ENCODE data around the gene THRAP3.
"Not testable (repeated sequence)": the region's sequence is repeated elsewhere in the genome, so short reads cannot be mapped to it uniquely, and the experiment has no call there.

The THRAP3 gene

GRCh38 chr1:36225283-36225899, 1.1 kb downstream of the THRAP3 start:
- Histone ChIP-seq H3K36me3 (ENCODE audit: control insufficient read depth in 2 of 2, insufficient read depth in 2 of 2, low read length in 2 of 2) (no peaks in the 10 kb centered on the region), H3K27me3 (ENCODE audit: control insufficient read depth in 1 of 2, insufficient read depth in 2 of 2, low read length in 2 of 2) (no peaks in the 10 kb centered on the region), H3K27ac (ENCODE audit: low read length) (peak overlapping the region; percentile 99), H3K4me1 (ENCODE audit: control insufficient read depth, insufficient read depth, low read length) (peaks cover 31% of the 10 kb centered on the region), H3K9ac (ENCODE audit: low read length in 2 of 2) (peak overlapping the region; percentile 94 to 97), H3K9me3 (ENCODE audit: control insufficient read depth in 2 of 2, low read length in 2 of 2) (no peaks in the 10 kb centered on the region), H3K4me3 (ENCODE audit: low read length in 2 of 2) (peak overlapping the region; percentile 93 to 96)

- H3K27ac ChIP-seq (ENCODE audit: low read length); H3K36me3 ChIP-seq (ENCODE audit: control insufficient read depth in 2 of 2, insufficient read depth in 2 of 2, low read length in 2 of 2); H3K9ac ChIP-seq (ENCODE audit: low read length in 2 of 2); H3K4me3 ChIP-seq (ENCODE audit: low read length in 2 of 2); H3K27me3 ChIP-seq (ENCODE audit: control insufficient read depth in 1 of 2, insufficient read depth in 2 of 2, low read length in 2 of 2); H3K9me3 ChIP-seq (ENCODE audit: control insufficient read depth in 2 of 2, low read length in 2 of 2): not testable (repeated sequence)
- H3K4me1 ChIP-seq (ENCODE audit: control insufficient read depth, insufficient read depth, low read length) = peaks cover 22% of the 10 kb centered on the region
These were observed 6.0 kb downstream of the THRAP3 start for GRCh38 chr1:36230279-36230678.

- no peaks in the 10 kb centered on the region for H3K9me3 ChIP-seq (ENCODE audit: control insufficient read depth in 2 of 2, low read length in 2 of 2)
- no peak overlapping the region for H3K27ac ChIP-seq (ENCODE audit: low read length)
- H3K9ac ChIP-seq (ENCODE audit: low read length in 2 of 2) = peak overlapping the region in 1 of 2 donors; percentile 7
- H3K4me3 ChIP-seq (ENCODE audit: low read length in 2 of 2) = peak overlapping the region in 1 of 2 donors; percentile 24
- peaks cover 2 to 5% of the 10 kb centered on the region in 2 donors for H3K36me3 ChIP-seq (ENCODE audit: control insufficient read depth in 2 of 2, insufficient read depth in 2 of 2, low read length in 2 of 2)
- H3K4me1 ChIP-seq (ENCODE audit: control insufficient read depth, insufficient read depth, low read length) = peaks cover 18% of the 10 kb centered on the region
- no peaks in the 10 kb centered on the region for H3K27me3 ChIP-seq (ENCODE audit: control insufficient read depth in 1 of 2, insufficient read depth in 2 of 2, low read length in 2 of 2)
These were observed 6.9 kb downstream of the THRAP3 start for GRCh38 chr1:36231191-36231590.

GRCh38 chr1:36232212-36233095, 8.2 kb downstream of the THRAP3 start:
- H3K27ac ChIP-seq (ENCODE audit: low read length) = no peak overlapping the region
- H3K4me3 ChIP-seq (ENCODE audit: low read length in 2 of 2) = no peak overlapping the region
- no peaks in the 10 kb centered on the region for H3K27me3 ChIP-seq (ENCODE audit: control insufficient read depth in 1 of 2, insufficient read depth in 2 of 2, low read length in 2 of 2)
- H3K9ac ChIP-seq (ENCODE audit: low read length in 2 of 2) = no peak overlapping the region
- no peaks in the 10 kb centered on the region for H3K9me3 ChIP-seq (ENCODE audit: control insufficient read depth in 2 of 2, low read length in 2 of 2)
- H3K36me3 ChIP-seq (ENCODE audit: control insufficient read depth in 2 of 2, insufficient read depth in 2 of 2, low read length in 2 of 2) = peaks cover 2 to 5% of the 10 kb centered on the region in 2 donors
- H3K4me1 ChIP-seq (ENCODE audit: control insufficient read depth, insufficient read depth, low read length) = peaks cover 11% of the 10 kb centered on the region

- Histone ChIP-seq H3K4me1 (ENCODE audit: control insufficient read depth, insufficient read depth, low read length) (peaks cover 10% of the 10 kb centered on the region), H3K9ac (ENCODE audit: low read length in 2 of 2) (no peak overlapping the region), H3K27me3 (ENCODE audit: control insufficient read depth in 1 of 2, insufficient read depth in 2 of 2, low read length in 2 of 2) (no peaks in the 10 kb centered on the region), H3K27ac (ENCODE audit: low read length) (no peak overlapping the region), H3K4me3 (ENCODE audit: low read length in 2 of 2) (no peak overlapping the region), H3K9me3 (ENCODE audit: control insufficient read depth in 2 of 2, low read length in 2 of 2) (no peaks in the 10 kb centered on the region), H3K36me3 (ENCODE audit: control insufficient read depth in 2 of 2, insufficient read depth in 2 of 2, low read length in 2 of 2) (peaks cover 0 to 2% of the 10 kb centered on the region in 2 donors)
These were observed 12.1 kb downstream of the THRAP3 start for GRCh38 chr1:36236302-36236701.

GRCh38 chr1:36238433-36238832, 14.2 kb downstream of the THRAP3 start:
- Histone ChIP-seq H3K9me3 (ENCODE audit: control insufficient read depth in 2 of 2, low read length in 2 of 2) (no peaks in the 10 kb centered on the region), H3K27ac (ENCODE audit: low read length) (no peak overlapping the region), H3K4me3 (ENCODE audit: low read length in 2 of 2) (no peak overlapping the region), H3K27me3 (ENCODE audit: control insufficient read depth in 1 of 2, insufficient read depth in 2 of 2, low read length in 2 of 2) (no peaks in the 10 kb centered on the region), H3K4me1 (ENCODE audit: control insufficient read depth, insufficient read depth, low read length) (peaks cover 8% of the 10 kb centered on the region), H3K9ac (ENCODE audit: low read length in 2 of 2) (no peak overlapping the region), H3K36me3 (ENCODE audit: control insufficient read depth in 2 of 2, insufficient read depth in 2 of 2, low read length in 2 of 2) (peaks cover 2 to 5% of the 10 kb centered on the region in 2 donors)

GRCh38 chr1:36239941-36240637, 15.8 kb downstream of the THRAP3 start:
- Histone ChIP-seq H3K27ac (ENCODE audit: low read length) (peak overlapping the region; percentile 8), H3K9ac (ENCODE audit: low read length in 2 of 2) (no peak overlapping the region), H3K4me3 (ENCODE audit: low read length in 2 of 2) (no peak overlapping the region), H3K36me3 (ENCODE audit: control insufficient read depth in 2 of 2, insufficient read depth in 2 of 2, low read length in 2 of 2) (peaks cover 2 to 5% of the 10 kb centered on the region in 2 donors), H3K4me1 (ENCODE audit: control insufficient read depth, insufficient read depth, low read length) (peaks cover 8% of the 10 kb centered on the region), H3K9me3 (ENCODE audit: control insufficient read depth in 2 of 2, low read length in 2 of 2) (no peaks in the 10 kb centered on the region), H3K27me3 (ENCODE audit: control insufficient read depth in 1 of 2, insufficient read depth in 2 of 2, low read length in 2 of 2) (no peaks in the 10 kb centered on the region)

GRCh38 chr1:36247538-36247937, 23.3 kb downstream of the THRAP3 start:
- peaks cover 0 to under 1% of the 10 kb centered on the region in 2 donors for H3K36me3 ChIP-seq (ENCODE audit: control insufficient read depth in 2 of 2, insufficient read depth in 2 of 2, low read length in 2 of 2)
- H3K9me3 ChIP-seq (ENCODE audit: control insufficient read depth in 2 of 2, low read length in 2 of 2) = no peaks in the 10 kb centered on the region
- H3K4me1 ChIP-seq (ENCODE audit: control insufficient read depth, insufficient read depth, low read length) = peaks cover 14% of the 10 kb centered on the region
- H3K9ac ChIP-seq (ENCODE audit: low read length in 2 of 2) = no peak overlapping the region
- H3K27ac ChIP-seq (ENCODE audit: low read length) = no peak overlapping the region
- no peak overlapping the region for H3K4me3 ChIP-seq (ENCODE audit: low read length in 2 of 2)
- no peaks in the 10 kb centered on the region for H3K27me3 ChIP-seq (ENCODE audit: control insufficient read depth in 1 of 2, insufficient read depth in 2 of 2, low read length in 2 of 2)

- Histone ChIP-seq H3K27me3 (ENCODE audit: control insufficient read depth in 1 of 2, insufficient read depth in 2 of 2, low read length in 2 of 2) (no peaks in the 10 kb centered on the region), H3K9ac (ENCODE audit: low read length in 2 of 2) (no peak overlapping the region), H3K4me1 (ENCODE audit: control insufficient read depth, insufficient read depth, low read length) (peaks cover 14% of the 10 kb centered on the region), H3K27ac (ENCODE audit: low read length) (no peak overlapping the region), H3K36me3 (ENCODE audit: control insufficient read depth in 2 of 2, insufficient read depth in 2 of 2, low read length in 2 of 2) (no peaks in the 10 kb centered on the region), H3K9me3 (ENCODE audit: control insufficient read depth in 2 of 2, low read length in 2 of 2) (no peaks in the 10 kb centered on the region), H3K4me3 (ENCODE audit: low read length in 2 of 2) (no peak overlapping the region)
These were observed 24.1 kb downstream of the THRAP3 start for GRCh38 chr1:36248250-36248894.

GRCh38 chr1:36251794-36252481, 27.7 kb downstream of the THRAP3 start:
- no peak overlapping the region for H3K27ac ChIP-seq (ENCODE audit: low read length)
- H3K9ac ChIP-seq (ENCODE audit: low read length in 2 of 2) = no peak overlapping the region
- no peaks in the 10 kb centered on the region for H3K9me3 ChIP-seq (ENCODE audit: control insufficient read depth in 2 of 2, low read length in 2 of 2)
- H3K27me3 ChIP-seq (ENCODE audit: control insufficient read depth in 1 of 2, insufficient read depth in 2 of 2, low read length in 2 of 2) = no peaks in the 10 kb centered on the region
- no peaks in the 10 kb centered on the region for H3K36me3 ChIP-seq (ENCODE audit: control insufficient read depth in 2 of 2, insufficient read depth in 2 of 2, low read length in 2 of 2)
- no peak overlapping the region for H3K4me3 ChIP-seq (ENCODE audit: low read length in 2 of 2)
- peaks cover 20% of the 10 kb centered on the region for H3K4me1 ChIP-seq (ENCODE audit: control insufficient read depth, insufficient read depth, low read length)
